Measurements from ENCODE around the gene PHACTR1.

GRCh38 chr6:12924911-12925310, 208.3 kb downstream of the PHACTR1 start:
- TF ChIP-seq CTCF (IDR thresholded peaks at IDR 0.05; ENCODE audit: insufficient read depth, low read depth, low read length) (no peak), EZH2 (IDR thresholded peaks at IDR 0.05; ENCODE audit: insufficient read depth, low read length) (no peak)

Data from astrocyte (in vitro differentiated cells and primary cell).